Gastroesophageal sphincter (tissue), 3 donors: Measurements from ENCODE around the gene MIDN.

Source experiments
- CTCF ChIP-seq, 4 experiments: fragments of 200-600 bp in 2 of 4; fragments of 450-650 bp in 2 of 4; sonication (generic) in 1 of 4; IDR thresholded peaks; one replicate each; pipeline ENCODE4 v1.5.1; 2017 to 2019; ENCODE audit warnings: antibody characterized with exemption in 4 of 4, mild to moderate bottlenecking in 2 of 4, moderate library complexity in 2 of 4
- EP300 ChIP-seq: sonication (generic); formaldehyde crosslinking; IDR thresholded peaks from one replicate; pipeline ENCODE4 v1.6.1; 2017; ENCODE audit warnings: antibody characterized with exemption, mild to moderate bottlenecking
- POLR2A ChIP-seq, 2 donors: fragments of 450-650 bp; IDR thresholded peaks; one replicate each; pipeline ENCODE4 v1.6.1; 2017; ENCODE audit warnings: antibody characterized with exemption in 2 of 2, mild to moderate bottlenecking in 2 of 2, moderate library complexity in 1 of 2
- POLR2AphosphoS5 ChIP-seq: sonication (generic); formaldehyde crosslinking; IDR thresholded peaks from one replicate; pipeline ENCODE4 v1.6.1; 2017; ENCODE audit warnings: antibody characterized with exemption

- TF ChIP-seq CTCF (IDR thresholded peaks at IDR 0.05) (no peak), POLR2AphosphoS5 (no peak), POLR2A (IDR thresholded peaks at IDR 0.05) (no peak), EP300 (no peak)
Measured at GRCh38 chr19:1233115-1233667, 15.2 kb upstream of the MIDN start.
